H7 (cell line): ENCODE measurements around the gene CBX6. TPM values are rescaled to one million over a fixed set of nuclear protein-coding genes. Genes with fewer than 3 reads are reported as not detected.
A peak's percentile ranks its signal among the peaks of the same experiment; 100 is the strongest.

Source experiments
- DNase-seq: peaks from one replicate; pipeline ENCODE4 v3.0.0; 2012
- H3K27me3 ChIP-seq: 2 replicates; pipeline ENCODE4 v1.6.0; 2011; ENCODE audit warnings: mild to moderate bottlenecking, low read length; ENCODE audit not compliant: control insufficient read depth, insufficient read depth
- H3K36me3 ChIP-seq: replicated peaks from 2 replicates; pipeline ENCODE4 v1.5.1; 2011; ENCODE audit warnings: low read length; ENCODE audit not compliant: control insufficient read depth, insufficient read depth
- H3K4me3 ChIP-seq: 2 replicates; pipeline ENCODE4 v1.5.1; 2011; ENCODE audit warnings: low read depth, mild to moderate bottlenecking, control low read depth, low read length, moderate library complexity; ENCODE audit not compliant: insufficient read depth
- total RNA-seq: library from RNA; depleted of rRNA; stranded (reverse); fragments of >200 nt; shearing (Covaris generic); gene quantifications from 2 replicates; pipeline ENCODE4 v1.2.3, GENCODE V29; 2014

Gene CBX6
- total RNA-seq, 1 experiment from 2014 or later = 18.3 TPM

DNA sequence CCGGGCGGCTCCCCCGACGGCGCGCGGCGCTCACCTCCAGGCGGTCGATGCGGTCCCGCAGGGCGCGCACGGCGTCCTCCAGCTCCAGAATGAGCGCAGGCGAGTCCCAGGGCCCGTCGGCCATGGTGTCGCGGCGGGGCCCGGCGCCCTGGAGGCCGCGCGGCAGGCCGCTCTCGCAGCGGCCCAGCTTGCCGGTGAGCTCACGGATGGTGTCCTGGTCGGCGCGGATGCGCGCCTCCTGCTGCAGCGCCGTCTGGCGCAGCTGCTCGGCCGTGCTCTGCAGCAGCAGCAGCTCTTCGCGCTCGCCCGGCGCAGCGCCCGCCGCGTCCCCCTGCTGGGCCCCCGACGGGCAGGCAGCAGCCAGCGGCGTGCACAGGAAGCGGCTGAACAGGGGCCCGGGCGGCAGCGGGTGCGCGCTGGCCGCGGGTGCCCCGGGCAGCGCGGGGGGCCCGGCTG is 28.8 kb downstream of the CBX6 start:
- peak overlapping the region; percentile 49 for H3K4me3 ChIP-seq
- H3K27me3 ChIP-seq = peaks cover 41% of the 10 kb centered on the region
- no peaks in the 10 kb centered on the region; the same call in 1 of the 2 replicates for H3K36me3 ChIP-seq
- DNase-seq = peak; percentile 91

- no peak for DNase-seq
- H3K36me3 ChIP-seq = no peaks in the 10 kb centered on the region; the same call in 1 of the 2 replicates
- H3K27me3 ChIP-seq = peaks cover 41% of the 10 kb centered on the region
- peak overlapping the region; percentile 49 for H3K4me3 ChIP-seq
Observed at GRCh38 chr22:38842512-38843200, 29.4 kb downstream of the CBX6 start.

DNA sequence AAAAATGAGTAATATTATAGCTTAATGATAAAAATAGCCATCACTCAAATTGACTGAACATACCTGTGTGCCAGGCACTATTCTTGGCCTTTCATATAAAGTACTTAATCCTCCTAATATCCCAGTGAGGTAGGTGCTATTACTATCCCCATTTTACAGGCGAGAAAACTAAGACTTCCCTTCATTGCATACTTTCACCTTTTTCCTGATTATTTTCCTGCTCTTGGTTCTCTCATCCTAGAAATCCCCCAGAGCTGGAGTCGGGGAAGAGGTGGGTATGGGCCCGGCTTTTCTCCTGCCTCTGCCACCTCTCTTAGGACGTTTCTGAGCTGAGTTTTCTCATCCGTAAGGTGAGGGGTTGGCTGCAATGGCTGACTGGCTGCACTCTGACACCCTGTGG is 30.4 kb downstream of the CBX6 start:
- Histone ChIP-seq H3K36me3 (no peaks in the 10 kb centered on the region; the same call in 1 of the 2 replicates), H3K4me3 (no peak overlapping the region), H3K27me3 (peaks cover 41% of the 10 kb centered on the region)
- no peak for DNase-seq

DNA sequence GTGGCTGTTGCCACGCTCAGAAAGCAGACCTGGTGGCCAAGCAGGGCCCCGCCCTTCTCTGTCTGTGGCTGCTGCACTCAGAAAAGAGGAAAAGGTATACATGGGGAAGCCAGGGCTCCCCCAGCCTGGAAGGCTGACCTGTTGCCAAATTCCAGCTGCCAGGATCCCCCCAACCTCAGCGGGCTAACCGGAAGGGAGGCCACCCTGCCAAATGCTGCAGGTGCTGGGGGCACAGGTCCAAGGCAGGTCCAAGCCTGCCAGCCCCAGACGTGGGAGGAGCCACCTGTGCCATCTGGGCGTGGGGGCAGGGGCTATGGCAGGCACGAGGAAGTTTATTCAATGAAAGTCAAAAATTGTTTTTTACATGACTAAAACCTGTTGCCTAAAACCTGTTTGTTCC is 30.8 kb downstream of the CBX6 start:
- Histone ChIP-seq H3K27me3 (peaks cover 41% of the 10 kb centered on the region), H3K36me3 (no peaks in the 10 kb centered on the region; the same call in 1 of the 2 replicates), H3K4me3 (no peak overlapping the region)
- DNase-seq = no peak

DNA sequence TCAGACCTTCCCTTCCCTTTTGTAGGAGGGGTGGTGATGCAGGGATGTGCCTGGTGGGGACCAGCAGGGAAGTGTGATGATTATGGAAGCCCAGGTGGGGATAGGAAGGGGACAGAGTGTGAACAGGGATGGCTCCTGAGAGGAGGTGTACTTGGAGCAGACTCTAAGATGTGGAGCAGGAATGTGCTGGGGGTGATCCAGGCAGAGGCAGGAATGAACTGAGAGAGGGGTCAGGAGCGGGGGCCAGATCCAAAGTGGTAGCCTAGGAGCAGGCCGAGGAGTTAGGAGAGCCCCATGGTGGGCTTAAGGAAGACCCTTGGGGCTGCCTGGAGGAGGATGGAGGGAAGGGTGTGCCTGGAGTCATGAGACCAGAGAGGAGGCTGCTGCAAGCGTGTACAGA is 31.9 kb downstream of the CBX6 start:
- no peak for DNase-seq
- Histone ChIP-seq H3K27me3 (peaks cover 38% of the 10 kb centered on the region), H3K36me3 (no peaks in the 10 kb centered on the region; the same call in 1 of the 2 replicates), H3K4me3 (no peak overlapping the region)

DNA sequence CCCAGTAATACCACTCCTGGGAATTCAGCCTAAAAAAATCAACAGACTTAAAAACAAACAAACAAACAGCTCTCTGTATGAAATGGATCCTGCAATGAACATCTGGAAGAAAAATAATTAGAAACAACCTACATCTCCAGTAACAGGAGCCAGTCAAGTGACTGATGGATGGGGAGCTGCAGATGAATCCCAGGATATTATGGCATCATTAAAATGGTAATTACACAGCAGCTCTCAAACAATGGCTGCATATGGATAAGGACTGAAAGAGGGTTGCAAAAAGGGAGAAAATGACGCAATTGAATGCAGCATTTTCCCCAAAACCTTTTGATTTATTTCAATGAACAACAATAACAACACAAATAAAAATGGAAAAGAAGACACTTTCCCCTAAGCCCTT is 32.3 kb downstream of the CBX6 start:
- no peak for DNase-seq
- Histone ChIP-seq H3K27me3 (peaks cover 34% of the 10 kb centered on the region), H3K36me3 (no peaks in the 10 kb centered on the region; the same call in 1 of the 2 replicates), H3K4me3 (no peak overlapping the region)

DNA sequence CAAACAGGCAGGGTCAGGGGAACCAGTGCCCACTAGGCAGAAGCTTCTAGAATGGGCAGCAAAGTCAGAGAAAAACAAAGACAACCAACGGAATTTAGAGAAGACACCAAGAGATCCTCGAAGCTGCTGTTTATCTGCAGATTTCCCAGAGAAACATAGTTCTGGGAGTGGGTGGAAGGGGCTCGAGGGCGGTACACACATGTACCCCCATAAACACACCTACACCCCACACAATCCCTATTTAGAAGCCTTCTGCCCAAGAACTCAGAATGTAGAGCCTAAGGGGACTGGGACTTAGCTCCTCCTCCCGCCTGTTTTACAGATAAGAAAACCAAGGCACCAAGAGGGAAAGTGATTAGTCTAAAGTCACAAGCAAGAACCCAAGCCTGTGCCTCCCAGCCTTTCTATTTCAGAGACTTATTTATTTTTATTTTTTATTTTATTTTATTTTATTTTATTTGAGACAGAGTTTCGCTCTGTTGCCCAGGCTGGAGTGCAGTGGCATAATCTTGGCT is 34.5 kb downstream of the CBX6 start:
- Histone ChIP-seq H3K27me3 (peaks cover 19% of the 10 kb centered on the region), H3K36me3 (no peaks in the 10 kb centered on the region; the same call in 1 of the 2 replicates)
- DNase-seq = no peak

GRCh38 chr22:38835888-38836301 is 36.1 kb downstream of the CBX6 start:
- DNase-seq = no peak
- Histone ChIP-seq H3K27me3 (peaks cover 7% of the 10 kb centered on the region), H3K36me3 (no peaks in the 10 kb centered on the region), H3K4me3 (no peak overlapping the region)

More for the DNA sequence above, 34.5 kb downstream of the CBX6 start:
- H3K4me3 ChIP-seq = no peak overlapping the region

DNA sequence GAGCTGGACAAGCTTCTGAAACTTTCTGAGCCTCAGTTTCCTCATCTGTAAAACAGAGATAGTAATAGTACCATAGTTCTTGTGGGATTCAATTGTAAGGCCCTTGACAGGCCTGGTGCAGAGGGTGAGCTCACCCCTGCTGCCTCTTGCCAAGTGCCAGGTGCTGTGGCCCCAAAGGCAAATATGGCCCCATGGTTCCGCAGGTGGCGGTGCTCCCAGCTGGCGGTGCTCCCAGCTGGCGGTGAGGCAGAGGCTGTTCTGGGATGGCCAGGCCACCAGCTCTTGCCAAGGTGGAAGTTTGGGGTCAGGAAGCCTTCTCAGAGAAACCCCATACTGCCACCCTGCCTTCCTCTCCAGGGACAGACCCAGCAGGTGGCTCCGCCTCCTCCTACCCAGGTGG is 37.0 kb downstream of the CBX6 start:
- H3K27me3 ChIP-seq = peaks cover 2% of the 10 kb centered on the region; the same call in 1 of the 2 replicates
- DNase-seq = no peak

DNA sequence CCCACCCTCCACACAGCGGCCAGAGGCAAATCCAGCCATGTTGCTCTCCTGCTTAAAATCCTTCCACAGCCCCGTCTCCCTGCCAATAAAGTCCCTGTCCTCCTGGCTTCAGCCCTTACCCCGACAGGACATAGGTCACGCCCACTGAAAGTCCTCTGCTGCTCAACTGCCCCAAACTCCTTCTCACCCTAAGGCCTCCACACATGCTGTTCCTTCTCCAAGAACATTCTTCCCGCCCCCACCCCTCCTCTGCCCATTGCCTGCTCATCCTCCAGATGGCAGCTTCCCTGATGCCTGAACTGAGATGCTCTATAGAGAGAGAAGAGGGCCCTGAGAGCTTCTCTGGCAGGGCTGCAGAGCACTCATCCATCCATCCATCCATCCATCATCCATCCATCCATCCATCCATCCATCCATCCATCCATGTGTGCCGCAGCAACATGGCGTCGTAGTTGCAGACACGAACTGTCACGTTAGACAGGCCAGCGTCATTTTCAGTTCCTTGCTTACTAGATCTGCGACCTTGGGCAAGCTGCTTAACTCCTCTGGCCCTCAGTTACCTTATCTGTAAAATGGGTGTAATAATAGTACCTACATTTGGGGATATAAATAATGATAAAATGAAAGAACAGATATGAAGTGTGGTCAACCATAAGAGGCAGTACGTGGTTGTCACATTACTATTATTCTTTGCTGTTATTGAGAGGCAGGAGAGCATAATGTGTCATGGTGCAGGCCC is 37.6 kb downstream of the CBX6 start:
- DNase-seq = no peak
- Histone ChIP-seq H3K36me3 (no peaks in the 10 kb centered on the region), H3K4me3 (no peak overlapping the region), H3K27me3 (peaks cover 2% of the 10 kb centered on the region; the same call in 1 of the 2 replicates)

More for the DNA sequence above, 37.0 kb downstream of the CBX6 start:
- no peak overlapping the region for H3K4me3 ChIP-seq
- no peaks in the 10 kb centered on the region for H3K36me3 ChIP-seq

- Histone ChIP-seq H3K4me3 (no peak overlapping the region), H3K27me3 (peaks cover 2% of the 10 kb centered on the region; the same call in 1 of the 2 replicates), H3K36me3 (no peaks in the 10 kb centered on the region)
- DNase-seq = no peak
Observed at GRCh38 chr22:38833061-38833460, 39.0 kb downstream of the CBX6 start.

DNA sequence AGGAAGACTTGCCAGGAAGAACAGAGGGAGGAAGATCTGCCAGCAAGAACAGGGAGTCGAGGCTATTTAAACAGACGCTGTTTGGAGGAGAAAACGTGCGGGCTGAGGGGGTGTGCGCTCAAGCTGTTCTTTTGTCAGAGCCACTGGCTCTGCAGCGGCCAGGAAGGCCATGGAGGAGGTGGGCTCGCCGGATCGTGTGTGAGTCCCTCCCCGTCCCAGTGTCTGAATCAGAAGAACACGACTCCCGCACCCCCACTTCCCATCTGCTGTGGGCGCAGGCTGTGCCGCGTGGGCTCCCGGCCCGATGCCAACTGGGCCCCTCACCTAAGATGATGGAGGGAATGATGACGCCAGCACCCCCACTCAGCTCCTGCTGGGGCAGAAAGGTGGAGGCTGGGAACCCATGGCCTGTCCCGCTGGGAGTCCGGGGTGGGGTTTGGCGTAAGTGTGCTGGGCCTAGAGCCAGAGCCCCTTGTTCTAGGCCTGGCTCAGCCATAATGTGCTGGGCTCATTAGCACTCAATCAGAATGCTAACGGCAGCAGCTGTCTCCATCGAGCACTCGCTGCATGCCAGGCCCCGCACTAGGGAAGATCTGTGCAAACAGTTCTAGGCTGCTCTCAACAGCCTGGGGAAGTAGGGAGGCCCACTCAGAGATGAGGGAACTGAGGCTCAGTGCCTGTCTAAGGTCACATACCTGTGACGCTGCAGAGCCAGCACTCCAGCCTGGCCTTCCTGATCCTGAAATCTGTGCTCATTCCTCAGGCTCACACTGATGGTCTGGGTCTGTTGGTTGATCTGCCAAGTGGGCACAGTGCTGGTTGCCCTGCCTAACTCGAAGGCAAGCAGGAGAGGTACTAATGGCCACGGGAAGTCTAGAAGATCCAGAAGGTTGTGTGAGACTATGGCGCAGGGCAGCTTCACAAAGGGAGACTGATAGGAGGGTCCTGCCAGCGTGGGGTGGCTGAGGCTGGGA is 39.7 kb downstream of the CBX6 start:
- peaks cover 2% of the 10 kb centered on the region; the same call in 1 of the 2 replicates for H3K27me3 ChIP-seq
- no peak for DNase-seq
- H3K36me3 ChIP-seq = no peaks in the 10 kb centered on the region
- H3K4me3 ChIP-seq = no peak overlapping the region

- Histone ChIP-seq H3K27me3 (peaks cover 2% of the 10 kb centered on the region; the same call in 1 of the 2 replicates), H3K4me3 (no peak overlapping the region), H3K36me3 (no peaks in the 10 kb centered on the region)
- no peak for DNase-seq
Observed at GRCh38 chr22:38831166-38831945, 40.7 kb downstream of the CBX6 start.
